H1 (cell line): ENCODE results near the gene ABHD13. TPM values are rescaled to one million over a fixed set of nuclear protein-coding genes. Genes with fewer than 3 reads are reported as not detected.

ENCODE experiments used
- CHD2 ChIP-seq: IDR thresholded peaks from 2 replicates; pipeline ENCODE4 v1.6.1; 2012; ENCODE audit warnings: low read length, improper control_type of control experiment
- EZH2 ChIP-seq: fragments of 200-600 bp; sonication (generic); IDR thresholded peaks from 2 replicates; pipeline ENCODE4 v1.7.1; 2012; ENCODE audit warnings: low read depth, mild to moderate bottlenecking, moderate library complexity, low read length, inconsistent platforms; ENCODE audit not compliant: severe bottlenecking
- GABPA ChIP-seq: IDR thresholded peaks from 2 replicates; pipeline ENCODE4 v1.6.1; 2011; ENCODE audit warnings: mild to moderate bottlenecking, low read length, moderate library complexity, borderline replicate concordance; ENCODE audit not compliant: insufficient read depth
- RXRA ChIP-seq: IDR thresholded peaks from 2 replicates; pipeline ENCODE4 v1.6.1; 2011; ENCODE audit warnings: low read depth, mild to moderate bottlenecking, low read length, moderate library complexity; ENCODE audit not compliant: insufficient read depth
- SIN3A ChIP-seq, 2 experiments: IDR thresholded peaks in 1 of 2; conservative IDR thresholded peaks in 1 of 2; 2 replicates each; pipeline ENCODE4 v1.6.1; 2011 to 2012; ENCODE audit warnings: low read length in 2 of 2, improper control_type of control experiment in 1 of 2, low read depth in 1 of 2, mild to moderate bottlenecking in 1 of 2
- SUZ12 ChIP-seq: fragments of 200-600 bp; sonication (generic); IDR thresholded peaks from 2 replicates; pipeline ENCODE4 v1.6.1; 2012; ENCODE audit warnings: mild to moderate bottlenecking, inconsistent platforms, low read length, moderate library complexity, mixed read lengths
- TEAD4 ChIP-seq: IDR thresholded peaks from 2 replicates; pipeline ENCODE4 v1.6.1; 2012; ENCODE audit warnings: low read depth, low read length, inconsistent platforms, mixed read lengths
- polyA plus RNA-seq, 7 experiments: library from polyadenylated mRNA; depleted of rRNA in 3 of 7; stranded (reverse) in 5 of 7; unstranded in 2 of 7; fragments of >200 nt in 5 of 7; fragments of 200-250 nt in 2 of 7; gene quantifications; 1 replicate in 5 of 7; 2 replicates in 1 of 7; 4 replicates in 1 of 7; pipeline versions ENCODE4 v1.2.1 to v1.2.3, GENCODE V29; 2011 to 2013; ENCODE audit warnings: missing spikeins in 2 of 7, mixed read lengths in 2 of 7
- total RNA-seq: library from RNA; stranded (reverse); fragmentation: NEBNext Ultra II Directional; extraction: Animal tissue kit (Norgen Biotek cat#: 25700); gene quantifications from 2 replicates; pipeline ENCODE4 v1.2.1, GENCODE V29; 2021

The ABHD13 gene
- total and polyA plus RNA-seq, 2 of the 8 experiments (the other 6 are each of a cell fraction or from before 2014, with no cell fraction given), result 3.5 to 6.6 TPM

DNA sequence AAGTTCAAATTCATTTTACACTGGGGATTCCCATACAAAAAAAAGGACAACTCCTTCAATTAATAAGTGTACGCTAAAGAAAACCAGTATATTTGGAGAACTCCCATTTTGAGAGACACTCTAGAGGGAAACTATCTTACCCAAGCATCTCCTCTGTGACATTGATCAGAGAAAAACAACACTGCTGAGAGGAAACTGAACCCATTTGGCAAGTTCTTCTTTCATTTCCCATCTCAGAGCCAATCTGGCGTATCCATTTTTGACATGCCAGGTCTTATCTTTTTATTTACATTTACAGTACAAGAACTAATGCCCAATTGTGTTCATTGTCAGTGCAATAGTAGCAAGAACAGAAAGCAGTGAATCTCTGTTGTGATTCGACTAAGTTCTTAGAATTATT is 33.0 kb upstream of the ABHD13 start (continued):
- TF ChIP-seq SUZ12 (no peak), CHD2 (no peak), RXRA (no peak), EZH2 (no peak), TEAD4 (no peak), GABPA (no peak), SIN3A (conservative IDR thresholded peaks at IDR 0.05 in 1 of 2, IDR thresholded peaks at IDR 0.05 in 1 of 2; ENCODE audit: low read depth in 1 of 2, low read length in 2 of 2) (no peak)
